NCI-H1092 treated with DMSO at 0.1 percent for 48 hours (cell line): ENCODE results near the gene GFPT2.
A peak's percentile ranks its signal among the peaks of the same experiment; 100 is the strongest.

Source experiments
- DNase-seq: peaks from one replicate; lab custom pipeline; 2025; lab: John Stamatoyannopoulos, UW

Gene GFPT2

GRCh38 chr5:180350711-180351465 lies 2.2 kb downstream of the GFPT2 start:
- DNase-seq = no peak

- no peak for DNase-seq
These were observed 2.8 kb downstream of the GFPT2 start for GRCh38 chr5:180350296-180350695.

GRCh38 chr5:180349391-180349790 lies 3.7 kb downstream of the GFPT2 start:
- no peak for DNase-seq

GRCh38 chr5:180348336-180348735 lies 4.8 kb downstream of the GFPT2 start:
- DNase-seq = no peak

GRCh38 chr5:180347702-180348101 lies 5.4 kb downstream of the GFPT2 start:
- DNase-seq = no peak

GRCh38 chr5:180346358-180346757 lies 6.8 kb downstream of the GFPT2 start:
- no peak for DNase-seq

- DNase-seq = no peak
These were observed 7.4 kb downstream of the GFPT2 start for GRCh38 chr5:180345781-180346180.

- no peak for DNase-seq
These were observed 8.0 kb downstream of the GFPT2 start for GRCh38 chr5:180345186-180345585.

GRCh38 chr5:180344696-180344999 lies 8.5 kb downstream of the GFPT2 start:
- DNase-seq = no peak

GRCh38 chr5:180343831-180344695 lies 9.1 kb downstream of the GFPT2 start:
- DNase-seq = no peak

- DNase-seq = peak; percentile 7
These were observed 9.9 kb downstream of the GFPT2 start for GRCh38 chr5:180343110-180343830.

- DNase-seq = no peak
These were observed 11.5 kb downstream of the GFPT2 start for GRCh38 chr5:180341595-180341994.

- DNase-seq = no peak
These were observed 12.3 kb downstream of the GFPT2 start for GRCh38 chr5:180340856-180341255.

- no peak for DNase-seq
These were observed 13.5 kb downstream of the GFPT2 start for GRCh38 chr5:180339583-180340183.

- no peak for DNase-seq
These were observed 15.0 kb downstream of the GFPT2 start for GRCh38 chr5:180338001-180338707.

- no peak for DNase-seq
These were observed 16.7 kb downstream of the GFPT2 start for GRCh38 chr5:180336234-180337020.

GRCh38 chr5:180335614-180336233 lies 17.4 kb downstream of the GFPT2 start:
- no peak for DNase-seq

GRCh38 chr5:180334751-180335613 lies 18.2 kb downstream of the GFPT2 start:
- DNase-seq = peak; percentile 0

- no peak for DNase-seq
These were observed 19.0 kb downstream of the GFPT2 start for GRCh38 chr5:180334176-180334575.
